HG02943 (cell line): ENCODE results near the gene PCIF1.
"Not testable (repeated sequence)": the region's sequence is repeated elsewhere in the genome, so short reads cannot be mapped to it uniquely, and the experiment has no call there.

ENCODE experiments used
- ATAC-seq: cut with Tn5 transposase; IDR thresholded peaks from one replicate; pipeline ENCODE4 v1.9.1; 2021; ENCODE audit warnings: mild to moderate bottlenecking, low read depth, moderate library complexity; ENCODE audit not compliant: unreplicated experiment

The PCIF1 gene

DNA sequence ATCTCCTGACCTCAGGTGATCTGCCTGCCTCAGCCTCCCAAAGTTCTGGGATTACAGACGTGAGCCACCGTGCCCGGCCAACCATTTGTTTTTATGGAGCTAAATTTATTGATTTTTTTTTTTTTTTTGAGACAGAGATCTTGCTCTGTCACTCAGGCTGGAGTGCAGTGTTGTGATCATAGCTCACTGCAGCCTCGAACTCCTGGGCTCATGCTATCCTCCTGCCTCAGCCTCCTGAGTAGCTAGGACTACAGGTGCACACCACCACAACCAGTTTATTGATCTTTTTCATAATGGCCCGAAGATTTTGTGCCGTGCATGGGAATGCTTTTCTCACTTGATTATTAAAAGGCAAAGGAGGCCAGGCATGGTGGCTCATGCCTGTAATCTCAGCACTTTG is 54.3 kb downstream of the PCIF1 start:
- ATAC-seq, result not testable (repeated sequence)

DNA sequence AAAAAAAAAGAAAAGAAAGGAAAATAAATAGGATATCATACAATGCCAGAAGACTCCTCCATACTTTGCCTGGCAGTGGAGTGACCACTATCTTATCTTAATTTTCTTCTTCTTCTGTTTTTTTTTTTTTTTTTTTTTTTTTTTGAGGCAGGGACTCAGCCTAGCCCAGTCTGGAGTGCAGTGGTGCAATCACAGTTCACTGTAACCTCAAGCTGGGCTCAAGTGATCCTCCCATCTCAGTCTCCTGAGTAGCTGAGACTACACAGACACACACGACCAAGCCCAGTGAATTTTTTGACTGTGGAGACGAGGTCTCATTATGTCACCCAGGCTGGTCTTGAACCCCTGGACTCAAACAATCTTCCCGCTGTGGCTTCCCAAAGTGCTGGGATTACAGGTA is 57.1 kb downstream of the PCIF1 start:
- no peak for ATAC-seq

DNA sequence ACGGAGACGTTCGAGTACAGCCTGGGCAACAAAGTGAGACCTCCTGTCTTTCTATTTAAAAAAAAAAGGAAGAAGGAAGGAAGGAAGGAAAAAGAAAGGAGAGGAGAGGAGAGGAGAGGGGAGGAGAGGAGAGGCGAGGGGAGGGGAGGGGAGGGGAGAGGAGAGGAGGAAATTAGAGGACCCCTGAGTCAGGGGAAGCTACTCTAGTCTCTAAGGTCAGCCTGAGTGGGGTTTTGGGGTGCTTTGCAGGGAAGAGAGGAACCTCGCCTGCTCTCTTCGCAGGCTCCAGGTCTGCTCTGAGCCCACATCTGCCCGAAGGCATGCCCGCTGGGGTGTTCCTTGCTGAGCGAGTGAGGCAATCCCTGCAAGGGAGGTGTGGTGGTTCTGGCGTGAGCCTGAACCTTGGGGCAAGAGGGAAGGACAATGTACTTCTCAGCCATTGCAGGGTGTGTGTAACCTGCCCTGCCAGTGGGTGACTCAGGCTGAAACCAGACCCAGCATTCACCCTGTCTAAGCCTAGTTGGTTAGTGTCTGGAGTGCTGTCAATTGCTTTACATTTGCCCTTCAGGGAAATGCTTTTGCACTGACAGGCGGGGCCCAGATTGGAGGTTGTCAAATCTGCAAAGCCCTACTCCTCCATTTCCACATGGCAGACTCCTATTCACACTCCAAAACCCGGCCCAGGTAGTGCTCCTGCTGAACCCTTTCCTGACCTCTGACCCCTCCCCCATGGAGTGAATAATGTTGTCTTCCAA is 58.9 kb downstream of the PCIF1 start:
- no peak for ATAC-seq

DNA sequence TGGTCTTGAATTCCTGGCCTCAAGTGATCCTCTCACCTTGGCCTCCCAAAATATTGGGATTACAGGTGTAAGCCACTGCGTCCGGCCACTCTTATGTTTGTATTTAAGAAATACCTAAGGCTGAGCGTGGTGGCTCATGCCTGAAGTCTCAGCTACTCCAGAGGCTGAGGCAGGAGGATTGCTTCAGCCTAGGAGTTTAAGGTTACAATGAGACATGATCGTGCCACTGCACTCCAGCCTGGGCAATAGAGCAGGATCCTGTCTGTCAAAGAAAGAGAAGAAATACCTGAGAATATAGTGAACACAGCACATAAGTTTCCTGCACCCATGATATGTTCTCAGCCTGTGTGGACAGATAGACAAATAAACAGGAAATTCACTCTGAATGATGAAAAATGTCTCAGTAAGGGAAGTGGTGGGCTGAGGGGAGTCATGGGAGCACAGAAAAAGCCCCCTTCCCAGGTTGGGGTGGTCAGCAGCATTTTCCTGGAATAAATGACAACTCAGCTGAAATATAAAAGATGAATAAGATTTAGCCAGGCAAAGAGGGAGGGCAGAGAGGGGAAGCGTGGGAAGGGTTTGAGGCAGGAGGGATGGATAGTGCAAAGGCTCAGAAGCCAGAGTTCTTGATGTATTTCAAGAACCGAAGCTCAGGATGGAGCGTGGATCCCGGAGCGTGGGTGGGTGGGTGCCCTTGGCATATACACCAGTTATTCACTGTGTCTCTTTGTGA is 60.4 kb downstream of the PCIF1 start:
- ATAC-seq, result no peak

DNA sequence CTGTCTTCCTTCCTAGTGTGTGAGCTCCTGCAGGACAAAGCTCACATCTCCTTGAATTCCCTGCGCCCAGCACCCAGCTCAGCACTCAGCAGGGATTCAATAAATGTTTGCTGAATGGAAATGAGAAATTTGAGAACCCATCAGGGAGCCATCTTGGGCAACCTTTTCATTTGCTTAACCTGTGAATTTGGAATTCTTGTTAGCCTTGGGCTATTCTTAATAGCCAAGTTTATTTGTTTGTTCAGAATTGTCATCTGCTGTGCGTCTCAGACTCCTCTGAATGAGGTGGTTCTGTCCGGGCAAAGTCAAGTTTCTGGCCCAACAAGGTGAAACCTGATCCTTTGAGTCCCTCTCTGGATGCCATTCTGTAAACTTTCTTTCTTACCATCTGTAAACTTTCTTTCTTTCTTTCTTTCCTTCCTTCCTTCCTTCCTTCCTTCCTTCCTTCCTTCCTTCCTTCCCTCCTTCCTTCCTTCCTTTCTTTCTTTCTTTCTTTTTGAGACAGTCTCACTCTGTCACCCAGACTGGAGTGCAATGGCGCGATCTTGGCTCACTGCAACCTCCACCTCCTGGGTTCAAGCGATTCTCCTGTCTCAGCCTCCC is 61.1 kb downstream of the PCIF1 start:
- ATAC-seq, result not testable (repeated sequence)

DNA sequence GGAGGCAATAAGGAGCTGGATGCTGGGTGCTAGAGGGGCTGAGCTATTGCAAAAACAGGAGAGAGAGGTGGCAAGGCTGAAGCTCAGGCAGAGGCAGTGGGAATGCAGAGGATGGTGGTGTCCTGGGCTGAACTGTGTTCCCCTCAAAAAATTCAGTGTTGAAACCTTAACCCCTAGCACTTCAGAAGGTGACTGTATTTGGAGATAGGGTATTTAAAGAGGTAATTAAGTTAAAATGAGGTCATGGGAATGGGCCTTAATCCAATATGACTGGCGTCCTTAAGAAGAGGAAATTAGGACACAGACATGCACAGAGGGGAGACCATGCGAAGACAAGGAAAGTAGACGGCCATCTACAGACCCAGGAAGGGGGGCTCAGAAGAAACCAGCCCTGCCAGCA is 62.7 kb downstream of the PCIF1 start:
- no peak for ATAC-seq
